Hematopoietic multipotent progenitor cell treated with erythropoietin and hydrocortisone succinate and interleukin-3 and kit ligand, for 8 days (in vitro differentiated cells): ENCODE results near the gene ASPHD1.
"Not testable (repeated sequence)": the region's sequence is repeated elsewhere in the genome, so short reads cannot be mapped to it uniquely, and the experiment has no call there.

Source experiments
- DNase-seq: peaks from one replicate; pipeline ENCODE4 v3.0.0-alpha.2; 2015

The ASPHD1 gene

GRCh38 chr16:29908719-29909220 is 8.5 kb downstream of the ASPHD1 start:
- no peak for DNase-seq

DNA sequence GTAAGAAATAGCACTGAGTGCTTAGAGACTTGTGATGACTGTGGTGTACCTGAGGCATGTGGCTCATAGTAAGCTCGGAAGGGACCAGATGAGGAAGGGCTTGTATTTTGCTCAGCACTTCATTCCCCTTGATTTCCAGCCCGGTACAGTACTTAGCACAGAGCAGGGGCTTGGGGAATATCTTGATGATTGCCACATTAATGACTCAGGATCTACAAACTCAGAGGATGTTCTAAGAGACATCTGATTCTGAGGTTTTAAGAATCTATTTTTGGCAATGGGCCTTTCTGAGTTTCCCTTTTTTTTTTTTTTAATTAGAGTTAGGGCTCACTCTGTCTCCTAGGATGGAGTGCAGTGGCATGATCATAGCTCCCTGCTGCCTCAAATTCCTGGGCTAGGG is 9.1 kb downstream of the ASPHD1 start:
- no peak for DNase-seq

DNA sequence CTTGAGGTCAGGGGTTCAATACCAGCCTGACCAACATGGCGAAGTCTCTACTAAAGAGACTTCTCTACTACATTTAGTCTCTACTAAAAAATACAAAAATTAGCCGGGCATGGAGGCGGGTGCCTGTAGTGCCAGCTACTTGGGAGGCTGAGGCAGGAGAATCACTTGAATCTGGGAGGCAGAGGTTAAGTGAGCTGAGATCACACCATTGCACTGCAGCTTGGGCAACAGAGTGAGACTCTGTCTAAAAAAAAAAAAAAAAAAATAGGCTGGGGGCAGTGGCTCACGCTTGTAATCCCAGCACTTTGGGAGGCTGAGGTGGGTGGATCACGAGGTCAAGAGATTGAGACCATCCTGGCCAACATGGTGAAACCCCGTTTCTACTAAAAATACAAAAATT is 9.6 kb downstream of the ASPHD1 start:
- DNase-seq, result not testable (repeated sequence)

DNA sequence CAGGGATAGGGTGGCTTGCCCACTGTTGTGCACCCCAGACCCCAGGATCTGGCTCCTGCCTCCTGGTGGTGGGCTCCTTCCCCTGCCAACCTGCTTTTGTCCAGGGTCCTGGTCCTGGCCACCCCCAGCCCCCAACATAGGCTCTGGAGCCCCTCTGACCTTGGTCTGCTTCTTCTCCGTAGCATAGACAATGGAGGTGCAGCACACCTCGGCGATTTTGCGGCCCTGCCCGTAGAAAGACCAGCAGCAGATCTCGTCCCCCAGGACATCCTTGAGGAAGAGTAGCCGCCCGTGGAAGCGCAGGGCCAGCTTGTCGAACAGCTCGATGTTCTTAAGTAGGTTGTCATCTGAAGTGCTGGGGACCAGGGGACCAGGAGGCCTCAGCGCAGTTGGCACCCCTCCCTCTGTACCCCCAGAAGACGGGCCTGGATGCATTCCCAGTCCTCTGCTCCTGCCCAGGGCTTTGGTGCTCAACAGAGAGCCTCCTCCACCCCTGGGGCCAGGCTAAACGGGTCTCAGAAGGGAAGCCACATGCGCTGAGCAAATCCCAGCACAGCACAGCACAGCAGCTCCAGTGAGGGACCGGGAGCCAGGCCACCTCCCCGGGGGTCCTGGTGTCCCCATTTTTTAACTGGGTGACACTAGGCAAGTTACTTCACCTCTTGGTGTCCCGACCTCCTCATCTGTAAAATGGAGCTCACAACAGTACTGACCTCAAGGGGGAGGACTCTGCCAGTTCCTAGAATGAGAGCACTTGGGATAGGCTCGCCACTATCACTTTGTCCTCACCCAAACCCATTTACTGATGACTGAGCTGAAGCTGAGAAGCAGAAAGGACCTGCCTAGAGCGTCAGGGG is 10.8 kb downstream of the ASPHD1 start:
- peak; percentile 38 for DNase-seq

DNA sequence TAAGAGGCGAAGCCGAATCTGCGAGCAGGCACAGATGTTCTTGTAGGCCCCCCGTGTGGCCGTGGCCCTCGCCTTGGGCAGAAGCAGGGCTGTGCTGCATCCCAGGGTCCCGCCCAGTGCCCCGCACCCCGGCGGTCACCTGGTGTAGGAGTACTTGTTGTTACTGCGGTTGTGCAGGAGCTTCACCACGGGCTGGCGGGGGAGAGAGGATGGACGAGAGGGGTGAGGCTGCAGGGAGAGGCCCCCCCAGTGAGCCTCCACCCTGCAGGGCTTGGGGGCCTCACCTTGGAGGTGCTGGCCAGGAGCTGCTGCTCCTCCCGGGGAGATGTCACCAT is 11.4 kb downstream of the ASPHD1 start:
- no peak for DNase-seq

DNA sequence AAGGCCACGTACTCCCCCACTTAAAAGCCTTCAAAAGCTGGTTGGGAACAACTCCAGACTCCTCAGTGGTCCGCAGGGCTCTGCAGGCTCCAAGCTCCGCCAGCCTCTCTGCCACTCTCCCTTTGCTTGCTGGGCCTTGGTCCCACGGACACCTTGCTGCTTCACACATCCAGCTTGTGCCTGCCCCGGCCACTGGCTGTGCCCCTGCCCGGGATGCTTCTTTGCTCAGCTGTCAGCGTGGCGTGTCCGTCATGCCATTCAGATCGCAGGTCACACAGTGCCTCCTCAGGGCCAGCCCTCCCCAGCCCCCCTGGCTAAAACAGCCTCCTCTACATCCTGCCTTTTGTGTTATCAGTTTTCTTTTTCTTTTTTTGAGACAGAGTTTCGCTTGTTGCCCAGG is 11.8 kb downstream of the ASPHD1 start:
- no peak for DNase-seq

GRCh38 chr16:29913514-29913913 is 13.2 kb downstream of the ASPHD1 start:
- DNase-seq, result no peak

DNA sequence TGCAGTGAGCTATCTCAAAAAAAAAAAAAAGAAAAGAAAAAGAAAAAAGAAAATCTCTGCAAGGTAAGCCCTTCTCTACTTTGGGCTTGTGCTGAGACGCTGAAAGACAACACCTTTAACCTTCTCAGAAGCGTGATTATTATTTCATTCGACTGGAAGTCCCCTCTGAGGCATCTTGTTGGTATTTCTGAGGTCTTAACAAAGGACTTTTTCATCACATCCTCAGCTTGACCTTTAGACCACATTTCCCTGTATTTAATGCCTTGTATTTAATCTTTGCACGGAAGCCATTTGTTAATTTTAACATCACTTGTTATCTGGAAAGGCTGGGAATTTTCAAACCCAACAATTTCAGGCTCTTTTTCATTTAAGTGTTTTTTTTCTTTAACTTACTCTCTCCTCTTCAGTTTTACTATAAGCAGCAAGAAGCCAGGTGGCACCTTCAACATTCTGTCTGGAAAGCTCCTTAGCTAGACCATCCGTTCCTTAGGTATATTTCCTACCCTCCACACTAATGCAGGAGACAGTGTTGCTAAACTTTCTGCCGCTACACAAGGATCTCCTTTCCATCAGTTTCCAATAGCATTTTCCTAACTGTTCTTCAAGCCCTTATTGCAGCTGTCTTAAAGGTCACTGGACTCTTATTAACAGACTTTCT is 15.4 kb downstream of the ASPHD1 start:
- DNase-seq, result no peak

DNA sequence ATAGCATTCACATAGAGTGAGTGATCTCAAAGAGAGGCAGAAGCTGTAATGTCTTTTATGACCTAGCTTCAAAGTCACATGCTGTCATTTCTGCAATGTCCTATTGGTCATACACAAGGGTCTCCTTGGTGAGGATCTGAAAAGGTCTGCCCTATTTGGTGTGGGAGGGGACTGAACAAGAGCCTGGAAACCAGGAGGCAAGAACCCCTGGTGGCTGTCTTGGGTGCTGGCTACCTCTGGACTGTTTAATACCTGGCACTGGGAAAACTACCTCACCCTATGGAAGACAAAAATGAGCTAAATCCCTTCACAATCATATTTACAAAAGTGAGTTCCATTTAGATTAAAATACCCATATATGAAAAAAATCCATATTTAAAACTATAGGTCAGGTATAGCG is 16.7 kb downstream of the ASPHD1 start:
- DNase-seq, result no peak

DNA sequence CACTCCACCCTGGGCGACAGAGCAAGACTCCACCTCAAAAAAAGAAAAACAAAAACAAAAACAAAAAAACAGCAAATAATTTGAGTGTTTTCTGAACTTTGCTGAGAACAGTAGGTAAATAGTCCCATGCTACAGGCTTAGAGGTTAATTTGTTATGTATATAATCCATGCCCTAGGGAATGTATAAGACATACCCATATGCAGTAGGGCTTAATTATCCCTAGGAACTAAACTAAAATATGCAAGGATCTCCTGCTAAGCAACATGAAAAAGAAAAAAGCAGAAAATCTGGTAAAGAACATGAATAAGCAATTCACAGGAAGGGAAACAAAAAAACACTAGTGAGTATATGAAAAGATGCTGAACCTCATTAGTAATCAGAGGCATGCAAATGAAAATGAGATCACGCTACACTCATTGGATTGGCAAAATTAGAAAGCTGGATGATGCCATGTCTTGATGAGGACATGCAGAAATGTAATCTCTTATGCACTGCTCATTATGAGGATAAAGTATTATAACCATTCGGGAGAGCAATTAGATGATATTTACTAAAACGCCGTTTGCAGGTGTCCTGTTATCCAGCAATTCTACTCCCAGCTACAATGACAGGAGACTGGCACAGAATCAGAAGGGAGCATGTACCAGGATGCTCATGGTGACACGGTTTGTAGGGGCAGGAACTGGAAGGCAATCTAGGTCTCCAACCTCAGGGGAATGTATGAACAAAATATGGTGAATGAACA is 20.2 kb downstream of the ASPHD1 start:
- DNase-seq, result no peak

GRCh38 chr16:29921034-29921385 is 20.7 kb downstream of the ASPHD1 start:
- DNase-seq, result no peak

- no peak for DNase-seq
These were observed 22.0 kb downstream of the ASPHD1 start for GRCh38 chr16:29922326-29922725.

GRCh38 chr16:29922986-29923501 is 22.8 kb downstream of the ASPHD1 start:
- no peak for DNase-seq

- no peak for DNase-seq
These were observed 24.9 kb downstream of the ASPHD1 start for GRCh38 chr16:29925105-29925756.

- DNase-seq, result peak; percentile 87
These were observed 25.8 kb downstream of the ASPHD1 start, which contains the start of gene KCTD13 for GRCh38 chr16:29925781-29926710. KCTD13 (minus strand) TSS chr16:29926226; CDS start chr16:29926033, 193 bp downstream.

GRCh38 chr16:29926711-29927052 is 26.4 kb downstream of the ASPHD1 start:
- DNase-seq, result no peak

- DNase-seq, result no peak
These were observed 27.0 kb downstream of the ASPHD1 start for GRCh38 chr16:29927070-29927905.

DNA sequence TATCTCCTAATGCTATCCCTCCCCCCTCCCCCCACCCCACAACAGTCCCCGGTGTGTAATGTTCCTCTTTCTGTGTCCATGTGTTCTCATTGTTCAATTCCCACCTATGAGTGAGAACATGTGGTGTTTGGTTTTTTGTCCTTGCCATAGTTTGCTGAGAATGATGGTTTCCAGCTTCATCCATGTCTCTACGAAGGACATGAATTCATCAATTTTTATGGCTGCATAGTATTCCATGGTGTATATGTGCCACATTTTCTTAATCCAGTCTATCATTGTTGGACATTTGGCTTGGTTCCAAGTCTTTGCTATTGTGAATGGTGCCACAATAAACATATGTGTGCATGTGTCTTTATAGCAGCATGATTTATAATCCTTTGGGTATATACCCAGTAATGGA is 31.5 kb downstream of the ASPHD1 start:
- DNase-seq, result not testable (repeated sequence)

DNA sequence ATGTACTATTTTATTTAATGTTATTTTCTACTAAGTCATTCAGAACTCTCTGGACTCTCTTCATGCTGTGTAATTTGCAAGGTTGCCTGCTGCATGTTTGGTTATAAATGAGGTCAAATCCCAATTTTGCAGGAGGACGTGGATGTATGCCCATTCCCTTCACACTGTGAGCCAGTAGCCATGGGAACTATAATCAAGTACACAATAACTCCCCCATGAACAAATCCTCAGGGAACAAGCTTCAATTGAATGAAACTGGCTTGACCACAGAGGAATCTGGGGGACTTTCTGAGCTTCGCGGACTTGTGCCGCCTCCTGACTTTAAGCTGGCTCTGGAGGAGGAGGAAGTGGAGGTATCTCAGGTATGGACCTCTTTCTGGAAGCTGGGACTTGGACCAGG is 40.4 kb downstream of the ASPHD1 start:
- DNase-seq, result no peak

DNA sequence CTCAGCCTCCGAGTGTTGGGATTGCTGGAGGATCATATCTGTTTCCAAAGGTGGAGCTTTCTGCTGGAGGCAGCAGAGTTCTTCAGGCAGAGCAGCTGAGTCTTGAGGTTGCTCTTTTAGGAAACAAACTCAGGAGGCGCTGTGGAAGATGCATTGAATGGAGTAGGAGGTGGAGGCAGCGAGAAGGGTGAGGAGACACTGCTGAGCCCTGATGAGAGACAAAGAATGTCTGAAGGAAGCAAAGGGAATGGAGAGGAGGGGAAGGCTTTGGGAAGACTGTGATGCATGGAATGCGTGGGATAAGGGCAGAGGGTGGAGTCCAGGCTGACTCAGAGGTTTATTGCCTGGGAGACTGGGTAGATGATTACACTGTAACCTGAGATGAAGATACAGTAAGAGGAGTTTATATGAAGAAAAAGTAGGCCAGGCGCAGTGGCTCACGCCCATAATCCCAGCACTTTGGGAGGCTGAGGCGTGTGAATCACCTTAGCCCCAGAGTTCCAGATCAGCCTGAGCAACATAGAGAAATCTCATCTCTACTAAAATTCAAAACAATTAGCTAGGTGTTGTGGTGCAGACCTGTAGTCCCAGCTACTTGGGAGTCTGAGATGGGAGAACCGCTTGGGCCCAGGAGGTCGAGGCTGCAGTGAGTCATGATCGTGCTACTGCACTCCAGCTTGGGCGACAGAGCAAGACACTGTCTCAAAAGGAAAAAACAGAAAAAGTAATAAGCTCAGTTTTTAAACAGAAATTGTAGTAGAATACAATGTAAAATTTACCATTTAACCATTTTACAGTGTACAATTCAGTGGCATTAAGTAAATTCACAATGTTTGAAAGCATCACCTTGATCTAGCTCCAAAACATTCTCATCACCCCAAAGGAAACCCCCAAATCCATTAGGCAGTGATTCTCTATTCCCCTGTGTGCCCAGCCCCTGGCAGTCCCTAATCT is 43.8 kb downstream of the ASPHD1 start:
- DNase-seq, result no peak
